Fibroblast of skin of scalp (primary cell): ENCODE results near the gene DOK5.

Source experiments
- DNase-seq: peaks from one replicate; pipeline ENCODE4 v3.0.0-alpha.2; 2013

The DOK5 gene

DNA sequence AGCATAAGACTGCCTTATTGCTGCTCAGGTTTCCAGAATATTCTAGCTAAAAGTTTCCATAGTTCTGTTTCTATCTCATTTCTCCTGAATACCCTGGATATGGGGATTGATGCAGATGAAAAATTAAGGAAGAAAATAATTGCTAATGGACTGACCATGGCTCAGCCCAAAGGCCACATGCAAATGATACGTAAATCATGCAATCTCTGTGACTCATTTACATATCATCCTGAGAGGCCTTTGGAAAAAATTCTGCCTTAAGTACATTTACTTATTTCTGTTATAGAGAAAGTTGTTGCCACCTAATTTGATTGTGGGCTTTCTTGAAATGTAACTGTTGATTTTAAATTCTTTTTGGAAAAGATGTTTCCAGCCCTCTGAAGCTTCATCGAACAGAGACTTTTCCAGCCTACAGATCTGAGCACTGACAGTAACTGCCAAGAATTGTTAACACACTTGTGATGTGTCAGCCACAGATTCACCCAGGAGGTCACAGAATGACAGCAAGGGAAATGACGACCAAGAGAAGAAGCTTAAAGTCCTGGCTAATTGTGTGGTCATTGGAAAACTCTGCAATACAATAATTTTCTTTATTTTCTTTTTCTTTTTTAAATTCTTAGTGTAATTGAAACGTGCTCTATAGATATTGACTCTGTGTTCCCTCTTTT, 174.8 kb downstream of the DOK5 start:
- DNase-seq, result peak; percentile 34

DNA sequence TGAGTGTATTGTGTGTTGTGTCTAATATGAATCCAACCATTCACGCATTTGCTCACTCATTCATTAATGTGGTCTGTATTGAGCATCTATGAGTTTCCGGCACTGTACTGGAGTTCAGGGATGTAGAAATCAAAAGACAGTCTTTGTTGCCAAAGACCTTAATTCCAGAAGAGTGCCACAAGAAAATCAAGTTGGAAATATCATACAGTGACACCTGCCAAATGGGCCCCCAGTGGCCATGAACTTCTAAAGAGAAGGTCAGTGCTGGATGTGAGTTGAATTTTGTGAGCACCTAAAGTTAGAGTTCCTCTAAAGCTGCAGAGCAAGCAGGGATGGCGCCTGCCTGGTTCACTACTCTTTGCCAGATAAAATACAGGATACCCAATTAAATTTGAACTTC, 175.9 kb downstream of the DOK5 start:
- DNase-seq, result no peak

DNA sequence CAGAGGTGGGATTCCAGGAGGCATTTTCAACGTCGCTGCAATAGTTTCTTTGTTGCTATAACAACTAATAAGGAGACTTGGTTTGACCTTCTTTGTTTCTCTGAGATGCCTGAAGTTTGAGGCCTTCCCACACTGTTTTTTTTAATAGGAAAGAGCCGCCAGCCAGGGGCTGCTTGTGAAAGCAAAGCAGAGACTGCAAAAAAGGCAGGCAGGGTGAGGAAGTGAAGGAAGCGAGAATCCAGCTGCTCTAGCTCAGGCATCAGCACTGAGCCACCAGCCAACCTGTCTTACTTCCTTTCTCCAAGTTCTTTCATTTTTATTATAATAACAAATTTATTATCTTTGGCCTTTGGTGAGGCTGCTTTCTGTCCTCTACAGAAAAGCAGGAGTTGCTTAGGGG, 179.1 kb downstream of the DOK5 start:
- no peak for DNase-seq

DNA sequence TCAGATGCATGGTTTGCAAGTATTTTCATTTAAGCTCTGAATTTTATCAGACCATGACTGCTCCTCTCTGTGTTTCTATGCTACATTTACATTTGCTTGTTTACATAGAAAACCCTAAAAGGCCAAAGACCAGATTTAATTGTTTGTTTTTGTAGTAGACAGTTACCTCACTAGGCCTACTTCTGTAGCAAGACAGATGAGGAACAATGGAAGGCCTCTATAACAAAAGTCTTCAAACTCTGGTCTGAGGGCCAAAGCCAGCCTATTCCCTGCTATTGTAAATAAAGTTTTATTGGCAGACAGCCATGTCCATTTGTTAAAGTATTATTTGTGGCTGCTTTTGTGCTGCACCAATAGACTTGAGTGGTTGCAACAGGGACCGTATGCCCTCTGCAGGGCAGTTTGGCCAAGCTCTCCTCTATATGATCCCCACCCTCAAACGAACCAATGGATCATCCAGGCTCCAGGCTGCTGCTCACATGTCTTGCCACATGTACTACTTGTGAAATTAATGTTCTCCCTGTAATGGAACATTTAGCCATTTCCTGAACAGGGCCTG, 182.0 kb downstream of the DOK5 start:
- peak; percentile 11 for DNase-seq

DNA sequence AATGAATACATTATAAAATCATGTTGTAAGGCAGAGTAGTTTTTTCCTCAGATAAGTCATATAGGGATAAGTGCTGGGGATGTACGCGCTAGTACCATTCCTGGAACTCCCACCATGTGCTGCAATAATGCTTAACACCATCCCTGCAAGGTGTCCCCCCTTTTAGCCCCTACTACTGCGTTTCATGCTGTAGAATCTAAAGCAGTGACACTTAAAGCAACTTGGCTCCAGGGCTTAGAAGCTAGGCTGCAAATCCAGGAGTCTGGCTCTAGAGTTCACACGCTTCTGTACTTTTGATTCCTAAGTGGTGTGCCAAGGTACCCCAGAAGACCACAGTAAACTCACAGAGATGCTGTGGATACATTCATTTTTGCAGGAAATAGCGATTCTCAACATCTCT, 183.1 kb downstream of the DOK5 start:
- DNase-seq, result no peak

GRCh38 chr20:54661265-54661664, 185.9 kb downstream of the DOK5 start:
- DNase-seq, result no peak

GRCh38 chr20:54661880-54662465, 186.6 kb downstream of the DOK5 start:
- no peak for DNase-seq

- no peak for DNase-seq
Measured at GRCh38 chr20:54665812-54666211, 190.4 kb downstream of the DOK5 start.

DNA sequence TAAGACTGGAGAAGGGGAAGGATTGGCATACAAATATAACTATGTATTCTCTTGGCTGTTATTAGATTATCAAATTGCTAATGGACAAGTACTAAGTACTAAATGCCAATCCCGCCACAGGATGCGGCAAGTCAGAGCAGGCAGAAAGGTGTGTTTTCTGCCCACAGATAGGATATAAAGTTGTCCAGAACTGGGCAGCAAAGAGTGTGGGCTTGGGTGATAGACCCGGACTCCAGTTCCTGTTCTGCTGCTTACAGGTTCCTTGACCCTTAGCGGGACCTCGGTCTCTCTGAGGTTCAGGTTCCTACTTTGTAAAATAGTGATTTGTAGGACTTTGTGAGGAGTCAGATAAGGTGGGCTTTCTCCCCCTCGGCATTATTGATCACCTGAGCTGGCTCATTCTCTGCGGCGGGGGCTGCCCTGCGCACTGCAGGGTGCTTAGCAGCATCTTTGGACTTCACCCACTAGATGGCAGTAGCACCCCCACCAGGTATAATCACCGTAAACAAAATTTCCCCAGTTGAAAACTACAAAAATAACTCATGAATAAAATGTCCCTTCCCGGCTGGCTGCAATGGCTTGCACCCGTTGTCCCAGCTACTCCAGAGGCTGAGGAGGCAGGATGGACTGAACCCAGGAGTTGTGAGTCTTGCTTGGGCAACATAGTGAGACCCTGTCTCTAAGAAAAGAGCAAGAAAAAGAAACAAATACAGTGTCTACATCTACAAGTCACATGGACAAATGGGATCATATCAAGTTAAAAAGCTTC, 193.1 kb downstream of the DOK5 start:
- DNase-seq, result peak; percentile 11

DNA sequence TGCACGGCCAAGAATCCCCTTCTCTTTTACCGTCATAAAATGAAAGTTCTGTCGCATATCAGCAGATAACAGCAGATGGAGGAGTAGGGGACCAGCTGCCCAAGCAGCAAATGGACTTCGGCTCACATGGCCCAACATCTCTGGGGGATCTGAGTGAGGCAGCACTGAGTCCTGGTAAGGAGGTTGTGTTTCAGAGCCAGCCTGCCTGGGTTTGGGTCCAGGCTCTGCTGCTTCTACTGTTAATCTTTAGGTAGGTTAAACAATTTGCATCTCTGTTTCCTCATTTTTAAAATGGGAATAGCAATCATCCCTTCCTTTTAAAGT, 193.6 kb downstream of the DOK5 start:
- no peak for DNase-seq

GRCh38 chr20:54678253-54678652, 202.9 kb downstream of the DOK5 start:
- no peak for DNase-seq

DNA sequence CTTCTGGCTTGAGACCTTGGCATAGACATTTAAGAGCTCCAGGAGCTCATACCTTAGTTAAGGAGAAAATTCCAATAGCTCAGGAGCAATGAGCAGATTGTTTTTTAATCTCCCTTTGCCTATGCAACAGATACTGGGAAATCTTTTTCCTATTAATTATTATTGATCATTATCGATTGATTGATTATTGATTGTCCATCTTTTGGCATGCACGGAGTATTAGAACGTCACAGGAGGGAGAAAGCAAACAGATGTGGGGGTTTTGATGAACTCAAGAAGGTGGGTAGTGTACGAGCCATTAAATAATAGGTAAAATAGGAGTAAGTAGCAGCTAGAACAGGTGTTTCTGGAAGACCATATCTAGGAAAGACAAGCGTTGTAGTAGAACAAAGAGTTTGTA, 205.0 kb downstream of the DOK5 start:
- DNase-seq, result no peak

DNA sequence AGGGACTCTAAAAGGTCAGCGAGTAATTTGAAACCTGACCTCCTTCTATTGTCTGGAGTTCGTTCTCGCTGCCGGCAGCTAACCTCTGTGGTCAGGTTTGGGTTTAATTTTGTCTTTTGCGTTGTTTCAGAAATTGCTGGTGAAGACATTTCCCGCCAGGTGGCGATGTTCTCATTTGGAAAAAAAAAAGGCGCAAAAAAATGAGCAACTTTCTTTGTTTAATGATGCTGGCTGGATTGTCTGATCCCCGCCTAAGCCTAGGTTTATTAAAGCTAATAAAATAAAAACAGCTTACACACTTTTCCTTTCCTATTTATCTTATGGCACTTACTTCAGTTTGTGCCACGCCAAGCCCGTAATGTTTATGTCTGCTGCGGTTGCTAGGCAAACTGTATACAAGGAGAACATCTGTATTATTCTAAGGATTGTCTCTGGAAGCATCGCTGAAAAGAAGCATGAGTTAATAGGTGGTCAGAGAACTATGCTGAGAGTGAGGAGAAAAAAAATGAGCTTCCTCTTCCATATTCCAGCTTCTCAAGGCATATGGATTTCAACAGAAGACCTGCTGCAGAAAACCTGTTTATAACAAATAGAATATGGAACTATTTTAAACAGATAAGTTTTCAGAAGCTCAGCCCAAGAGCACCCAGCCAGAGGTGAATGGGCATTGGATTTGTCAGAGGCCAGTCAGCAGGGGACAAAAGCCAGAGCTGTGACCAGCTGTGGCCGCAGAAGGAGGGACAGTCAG, 205.7 kb downstream of the DOK5 start:
- peak; percentile 50 for DNase-seq

- DNase-seq, result no peak
Measured at GRCh38 chr20:54681869-54682268, 206.5 kb downstream of the DOK5 start.

DNA sequence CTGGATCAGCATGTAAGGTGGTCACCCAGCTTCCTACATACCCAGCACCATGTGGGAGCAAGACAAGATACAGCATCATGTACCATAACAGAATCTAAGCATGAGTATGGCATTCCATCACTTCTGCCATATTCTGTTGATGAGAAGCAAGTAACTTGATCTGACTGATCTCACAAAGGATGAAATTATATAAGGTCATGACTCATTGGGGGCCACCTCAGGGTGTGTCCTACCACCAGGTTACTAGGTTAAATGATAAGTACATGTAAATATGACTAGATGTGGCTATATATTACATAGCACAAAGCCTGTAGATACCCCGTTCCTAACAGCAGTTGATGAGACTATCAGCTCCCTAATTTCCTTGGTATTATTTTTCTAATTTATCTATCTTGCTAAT, 213.1 kb downstream of the DOK5 start:
- no peak for DNase-seq

- DNase-seq, result no peak
Measured at GRCh38 chr20:54690323-54690722, 214.9 kb downstream of the DOK5 start.

DNA sequence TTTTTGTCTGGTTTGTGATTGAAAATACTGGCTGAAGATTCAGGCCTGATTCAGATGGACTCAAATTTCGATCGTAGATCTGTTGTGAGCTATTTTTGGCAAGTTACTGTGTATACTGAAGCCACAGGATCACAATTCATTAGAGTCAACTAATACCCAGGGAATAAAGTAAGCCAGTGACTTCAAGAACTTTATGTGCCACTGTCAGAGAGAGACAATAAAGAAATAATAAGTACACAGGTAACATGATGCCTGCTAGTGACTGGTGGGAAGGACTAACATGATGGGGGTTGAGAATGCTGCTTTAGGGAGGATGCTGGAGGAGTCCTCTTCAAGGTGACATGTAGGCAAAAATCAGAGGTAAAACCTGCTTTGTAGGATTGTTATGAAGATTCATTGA, 215.9 kb downstream of the DOK5 start:
- no peak for DNase-seq

- DNase-seq, result no peak
Measured at GRCh38 chr20:54692168-54692887, 216.9 kb downstream of the DOK5 start.

DNA sequence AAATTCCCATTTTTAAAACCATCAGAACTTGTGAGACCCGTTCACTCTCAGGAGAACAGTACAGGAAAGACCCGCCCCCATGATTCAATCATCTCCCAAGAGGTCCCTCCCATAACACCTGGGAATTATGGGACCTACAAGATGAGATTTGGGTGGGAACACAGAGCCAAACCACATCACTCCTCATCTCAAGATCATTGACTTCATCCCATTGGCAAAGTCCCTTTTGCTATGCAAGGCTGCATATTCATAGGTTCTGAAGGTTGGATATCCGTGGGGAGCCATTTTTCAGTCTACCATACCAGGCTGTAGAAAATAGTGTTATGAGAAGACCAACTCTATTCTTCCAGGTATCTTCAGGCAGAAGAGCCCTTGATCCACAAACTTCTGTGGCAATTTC, 219.1 kb downstream of the DOK5 start:
- DNase-seq, result no peak

DNA sequence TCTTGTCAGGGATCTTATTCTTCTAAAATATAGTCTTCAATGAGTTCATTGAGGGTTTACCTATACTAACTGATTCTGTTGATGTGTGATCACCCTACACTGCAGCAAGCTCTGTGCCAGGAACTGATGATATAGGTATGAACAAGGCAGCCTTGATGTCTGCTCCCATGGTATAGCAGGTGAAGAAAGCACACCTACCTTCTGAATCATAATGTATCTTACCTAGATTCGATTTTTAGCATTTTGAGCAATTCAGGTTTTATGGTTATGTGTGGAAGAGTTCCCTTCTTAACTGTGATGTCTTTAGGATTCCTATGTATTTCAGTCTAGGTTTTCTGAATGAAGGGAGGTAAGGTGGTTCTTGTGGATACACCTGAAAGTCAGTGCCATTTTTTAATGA, 223.0 kb downstream of the DOK5 start:
- no peak for DNase-seq
